NT2/D1 (cell line): ENCODE results near the gene POLR3K.

Experiments
- SUZ12 ChIP-seq: IDR thresholded peaks from 2 replicates; pipeline ENCODE4 v1.6.1; 2011; ENCODE audit not compliant: insufficient read length, insufficient read depth; ENCODE audit errors: extremely low read depth
- YY1 ChIP-seq: IDR thresholded peaks from 2 replicates; pipeline ENCODE4 v1.6.1; 2011; ENCODE audit not compliant: insufficient read length, insufficient read depth
- ZNF274 ChIP-seq: IDR thresholded peaks from 2 replicates; pipeline ENCODE4 v1.6.1; 2011; ENCODE audit warnings: mild to moderate bottlenecking, low read depth, low read length

DNA sequence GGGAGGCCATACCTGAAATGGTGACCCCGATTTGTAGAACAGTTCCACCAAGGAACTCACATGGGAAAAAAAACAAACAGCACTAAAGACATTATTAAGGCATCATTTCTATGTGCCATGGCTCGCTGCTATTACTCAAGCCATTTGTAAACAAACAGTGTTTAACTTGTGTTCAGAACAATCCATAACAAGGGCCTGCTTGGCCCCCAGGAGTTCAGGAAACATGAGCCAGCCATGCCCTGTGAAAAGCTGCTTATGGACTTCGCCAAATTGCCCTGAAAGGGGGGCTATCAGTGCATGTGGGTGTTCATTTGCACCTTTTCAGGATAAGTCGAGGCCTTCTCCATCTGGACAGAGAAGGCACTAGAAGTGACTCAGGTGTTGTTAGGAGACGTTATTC, 8.0 kb downstream of the POLR3K start:
- no peak for TF ChIP-seq YY1
- no peak for TF ChIP-seq SUZ12
- no peak for TF ChIP-seq ZNF274
